Measurements from ENCODE around the gene ARHGEF1. TPM values are rescaled to one million over a fixed set of nuclear protein-coding genes. Genes with fewer than 3 reads are reported as not detected.

The ARHGEF1 gene
- polyA plus RNA-seq, 4 donors: 49.7 to 120 (median 86.7) TPM

DNA sequence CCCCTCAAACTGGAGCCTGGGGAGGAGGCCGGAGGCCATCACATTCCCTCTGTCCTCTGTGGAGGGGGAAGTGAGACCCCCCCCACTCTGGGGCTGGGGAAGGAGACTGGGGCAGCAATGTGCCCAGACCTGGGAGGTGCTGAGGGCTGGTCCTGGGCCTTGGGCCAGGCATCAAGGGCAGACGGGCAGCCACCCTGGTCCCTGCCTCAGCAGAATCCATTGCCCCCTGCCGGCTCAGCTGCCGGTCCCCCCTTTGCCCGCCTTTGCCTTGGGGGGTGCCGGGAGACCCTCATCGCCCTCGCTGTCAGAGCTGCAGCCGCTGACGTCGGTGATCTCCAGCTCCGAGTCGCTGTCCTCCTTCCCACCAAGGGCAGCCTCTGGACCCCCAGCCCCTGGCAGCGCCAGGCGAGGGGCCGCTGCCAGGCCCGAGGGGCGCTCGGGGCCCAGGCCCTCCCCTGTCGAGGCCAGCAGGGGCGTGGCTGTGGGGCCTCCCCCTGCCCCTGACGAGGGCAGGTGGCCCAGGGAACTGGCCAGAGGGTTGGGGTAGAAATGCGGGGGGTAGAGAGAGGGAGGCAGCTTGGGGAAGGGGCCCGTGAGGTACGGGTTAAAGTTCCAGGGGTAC lies 25.1 kb downstream of the ARHGEF1 start:
- no peaks in the 10 kb centered on the region for H3K9me3 ChIP-seq (ENCODE audit: control insufficient read depth in 2 of 2, insufficient read depth in 1 of 2, low read depth in 1 of 2, low read length in 1 of 2)
- no peak overlapping the region for H3K4me3 ChIP-seq (ENCODE audit: low read depth in 1 of 3, low read length in 3 of 3)
- DNase-seq (no peak), FAIRE-seq (no peak)
- peaks cover 8 to 55% (median 18%) of the 10 kb centered on the region in 3 donors for H3K36me3 ChIP-seq (ENCODE audit: control insufficient read depth in 3 of 3, insufficient read depth in 2 of 3, low read depth in 1 of 3, low read length in 3 of 3)
- H3K27ac ChIP-seq (ENCODE audit: low read depth in 1 of 3, low read length in 2 of 3): no peak overlapping the region
- H3K4me1 ChIP-seq (ENCODE audit: control insufficient read depth in 3 of 3, insufficient read depth in 2 of 3, low read depth in 1 of 3, low read length in 2 of 3): peaks cover 0 to 25% (median 0%) of the 10 kb centered on the region in 3 donors
- 75 to 86% (median 81%) methylated on average over 25 of the region's 25 CpGs for WGBS, 3 donors
- H3K27me3 ChIP-seq (ENCODE audit: control insufficient read depth in 3 of 3, insufficient read depth in 3 of 3, low read length in 3 of 3): peaks cover 4 to 29% (median 12%) of the 10 kb centered on the region in 3 donors

DNA sequence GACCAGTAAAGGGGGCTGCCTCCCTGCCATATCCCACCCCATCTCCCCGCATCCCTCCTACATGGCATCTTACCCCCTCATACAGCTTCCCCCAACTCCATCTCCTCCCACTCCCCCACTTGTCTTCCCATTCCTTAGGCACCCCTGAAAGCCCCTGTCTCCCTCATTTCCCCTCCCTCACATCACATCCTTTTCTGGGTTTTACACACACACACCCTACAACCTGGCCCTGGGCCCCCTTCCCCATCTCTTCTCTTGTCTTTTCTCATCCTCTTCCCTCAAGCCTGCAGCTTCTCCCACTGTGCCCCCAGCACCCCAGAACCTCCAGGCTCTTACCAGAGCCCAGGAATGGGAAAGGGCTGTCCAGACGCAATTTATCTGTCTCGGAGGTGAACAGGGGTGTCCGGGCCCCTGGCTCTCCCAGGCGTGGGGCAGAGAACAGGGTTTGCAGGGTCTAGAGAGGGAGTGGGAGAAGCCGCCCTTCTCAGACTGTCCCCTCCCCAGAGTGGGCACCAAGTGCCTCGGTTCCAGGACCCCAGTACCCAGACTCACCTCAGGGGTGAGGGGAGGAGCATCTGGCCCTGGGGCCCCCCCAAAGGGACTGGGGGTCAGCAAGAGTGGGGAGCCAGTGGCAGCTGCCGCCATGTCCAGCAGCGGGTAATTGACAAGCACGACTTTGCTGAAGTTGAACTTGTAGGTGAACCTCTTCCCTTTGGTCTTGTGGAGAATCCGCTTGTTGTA lies 25.9 kb downstream of the ARHGEF1 start:
- Histone ChIP-seq H3K27ac (ENCODE audit: low read depth in 1 of 3, low read length in 2 of 3) (no peak overlapping the region), H3K4me1 (ENCODE audit: control insufficient read depth in 3 of 3, insufficient read depth in 2 of 3, low read depth in 1 of 3, low read length in 2 of 3) (peaks cover 0 to 18% (median 0%) of the 10 kb centered on the region in 3 donors), H3K36me3 (ENCODE audit: control insufficient read depth in 3 of 3, insufficient read depth in 2 of 3, low read depth in 1 of 3, low read length in 3 of 3) (peaks cover 8 to 47% (median 11%) of the 10 kb centered on the region in 3 donors), H3K4me3 (ENCODE audit: low read depth in 1 of 3, low read length in 3 of 3) (no peak overlapping the region), H3K27me3 (ENCODE audit: control insufficient read depth in 3 of 3, insufficient read depth in 3 of 3, low read length in 3 of 3) (peaks cover 8 to 37% (median 18%) of the 10 kb centered on the region in 3 donors), H3K9me3 (ENCODE audit: control insufficient read depth in 2 of 2, insufficient read depth in 1 of 2, low read depth in 1 of 2, low read length in 1 of 2) (no peaks in the 10 kb centered on the region)
- DNase-seq: no peak
- 76 to 80% (median 79%) methylated on average over 11 of the region's 11 CpGs for WGBS, 3 donors
- FAIRE-seq: no peak

GRCh38 chr19:41909706-41910105 lies 26.7 kb downstream of the ARHGEF1 start:
- peaks cover 8 to 43% (median 18%) of the 10 kb centered on the region in 3 donors for H3K27me3 ChIP-seq (ENCODE audit: control insufficient read depth in 3 of 3, insufficient read depth in 3 of 3, low read length in 3 of 3)
- no peak overlapping the region for H3K4me3 ChIP-seq (ENCODE audit: low read depth in 1 of 3, low read length in 3 of 3)
- no peak for FAIRE-seq
- H3K36me3 ChIP-seq (ENCODE audit: control insufficient read depth in 3 of 3, insufficient read depth in 2 of 3, low read depth in 1 of 3, low read length in 3 of 3): peaks cover 8 to 39% (median 10%) of the 10 kb centered on the region in 3 donors
- peaks cover 0 to 12% (median 0%) of the 10 kb centered on the region in 3 donors for H3K4me1 ChIP-seq (ENCODE audit: control insufficient read depth in 3 of 3, insufficient read depth in 2 of 3, low read depth in 1 of 3, low read length in 2 of 3)
- no peaks in the 10 kb centered on the region for H3K9me3 ChIP-seq (ENCODE audit: control insufficient read depth in 2 of 2, insufficient read depth in 1 of 2, low read depth in 1 of 2, low read length in 1 of 2)
- no peak overlapping the region for H3K27ac ChIP-seq (ENCODE audit: low read depth in 1 of 3, low read length in 2 of 3)
- DNase-seq: no peak
- 62 to 67% (median 63%) methylated on average over 12 to 13 of the region's 13 CpGs for WGBS, 3 donors

GRCh38 chr19:41910240-41910991 lies 27.4 kb downstream of the ARHGEF1 start:
- WGBS, 3 donors: 39 to 59% (median 48%) methylated on average over 12 of the region's 12 CpGs
- FAIRE-seq (no peak), DNase-seq (no peak)

DNA sequence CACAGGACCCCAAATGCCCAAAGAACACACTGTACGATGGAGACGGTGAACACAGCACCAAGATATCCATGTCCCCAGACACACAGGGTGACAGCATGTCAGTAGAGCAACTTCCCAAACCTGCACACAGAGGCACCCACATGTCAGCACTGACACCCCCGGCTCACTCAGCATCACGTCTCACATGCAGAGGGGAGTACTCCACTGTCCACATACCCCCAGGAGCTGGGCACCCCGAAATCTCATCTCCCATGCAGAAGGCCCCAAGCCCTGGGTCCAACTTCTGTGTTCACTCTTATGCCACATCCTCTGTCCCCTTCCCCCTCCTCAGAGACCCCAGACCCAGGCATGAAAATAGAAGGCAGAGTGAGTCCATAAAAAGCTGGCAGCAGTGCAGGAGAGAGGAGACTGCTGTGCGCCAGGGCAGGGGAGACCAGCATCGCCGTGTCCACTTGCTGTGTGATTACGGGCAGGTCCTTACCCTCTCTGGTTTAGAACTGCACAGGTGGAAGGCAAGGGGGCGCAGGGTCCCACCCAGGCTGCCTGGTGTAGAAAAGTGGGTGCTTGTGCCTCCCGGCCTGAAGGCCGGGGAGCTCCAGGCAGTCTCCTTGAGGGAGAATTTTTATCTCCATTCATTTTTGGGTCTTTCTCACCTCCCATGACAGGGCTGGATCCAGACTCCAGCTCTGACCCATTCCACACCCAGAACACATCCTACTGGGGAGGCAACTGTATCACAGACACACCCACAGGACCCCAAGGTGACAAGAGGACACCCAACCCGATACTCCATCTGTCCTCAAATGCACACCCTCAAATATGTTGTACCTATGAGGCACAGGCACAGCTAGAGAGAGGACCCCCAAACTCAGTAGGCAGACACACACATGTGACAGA lies 28.3 kb downstream of the ARHGEF1 start:
- DNase-seq: no peak
- FAIRE-seq: no peak
- H3K4me1 ChIP-seq (ENCODE audit: control insufficient read depth in 3 of 3, insufficient read depth in 2 of 3, low read depth in 1 of 3, low read length in 2 of 3): no peaks in the 10 kb centered on the region
- peaks cover 4 to 24% (median 5%) of the 10 kb centered on the region in 3 donors for H3K36me3 ChIP-seq (ENCODE audit: control insufficient read depth in 3 of 3, insufficient read depth in 2 of 3, low read depth in 1 of 3, low read length in 3 of 3)
- no peak overlapping the region for H3K27ac ChIP-seq (ENCODE audit: low read depth in 1 of 3, low read length in 2 of 3)
- H3K27me3 ChIP-seq (ENCODE audit: control insufficient read depth in 3 of 3, insufficient read depth in 3 of 3, low read length in 3 of 3): peaks cover 15 to 58% (median 27%) of the 10 kb centered on the region in 3 donors
- H3K4me3 ChIP-seq (ENCODE audit: low read depth in 1 of 3, low read length in 3 of 3): no peak overlapping the region
- H3K9me3 ChIP-seq (ENCODE audit: control insufficient read depth in 2 of 2, insufficient read depth in 1 of 2, low read depth in 1 of 2, low read length in 1 of 2): no peaks in the 10 kb centered on the region
- WGBS, 3 donors: 35 to 61% (median 36%) methylated on average over 13 of the region's 13 CpGs

More at GRCh38 chr19:41910240-41910991, 27.4 kb downstream of the ARHGEF1 start:
- H3K4me3 ChIP-seq (ENCODE audit: low read depth in 1 of 3, low read length in 3 of 3): no peak overlapping the region
- H3K36me3 ChIP-seq (ENCODE audit: control insufficient read depth in 3 of 3, insufficient read depth in 2 of 3, low read depth in 1 of 3, low read length in 3 of 3): peaks cover 7 to 32% (median 8%) of the 10 kb centered on the region in 3 donors
- H3K4me1 ChIP-seq (ENCODE audit: control insufficient read depth in 3 of 3, insufficient read depth in 2 of 3, low read depth in 1 of 3, low read length in 2 of 3): peaks cover 0 to 5% (median 0%) of the 10 kb centered on the region in 3 donors
- no peaks in the 10 kb centered on the region for H3K9me3 ChIP-seq (ENCODE audit: control insufficient read depth in 2 of 2, insufficient read depth in 1 of 2, low read depth in 1 of 2, low read length in 1 of 2)
- H3K27me3 ChIP-seq (ENCODE audit: control insufficient read depth in 3 of 3, insufficient read depth in 3 of 3, low read length in 3 of 3): peaks cover 8 to 49% (median 22%) of the 10 kb centered on the region in 3 donors
- H3K27ac ChIP-seq (ENCODE audit: low read depth in 1 of 3, low read length in 2 of 3): no peak overlapping the region

GRCh38 chr19:41911889-41912731 lies 29.1 kb downstream of the ARHGEF1 start:
- Histone ChIP-seq H3K36me3 (ENCODE audit: control insufficient read depth in 3 of 3, insufficient read depth in 2 of 3, low read depth in 1 of 3, low read length in 3 of 3) (peaks cover 0 to 15% (median 3%) of the 10 kb centered on the region in 3 donors), H3K27me3 (ENCODE audit: control insufficient read depth in 3 of 3, insufficient read depth in 3 of 3, low read length in 3 of 3) (peaks cover 15 to 64% (median 33%) of the 10 kb centered on the region in 3 donors), H3K4me1 (ENCODE audit: control insufficient read depth in 3 of 3, insufficient read depth in 2 of 3, low read depth in 1 of 3, low read length in 2 of 3) (no peaks in the 10 kb centered on the region), H3K4me3 (ENCODE audit: low read depth in 1 of 3, low read length in 3 of 3) (no peak overlapping the region), H3K9me3 (ENCODE audit: control insufficient read depth in 2 of 2, insufficient read depth in 1 of 2, low read depth in 1 of 2, low read length in 1 of 2) (no peaks in the 10 kb centered on the region), H3K27ac (ENCODE audit: low read depth in 1 of 3, low read length in 2 of 3) (no peak overlapping the region)
- WGBS, 3 donors: 12 to 17% (median 13%) methylated on average over 29 of the region's 29 CpGs
- no peak for DNase-seq
- no peak for FAIRE-seq

DNA sequence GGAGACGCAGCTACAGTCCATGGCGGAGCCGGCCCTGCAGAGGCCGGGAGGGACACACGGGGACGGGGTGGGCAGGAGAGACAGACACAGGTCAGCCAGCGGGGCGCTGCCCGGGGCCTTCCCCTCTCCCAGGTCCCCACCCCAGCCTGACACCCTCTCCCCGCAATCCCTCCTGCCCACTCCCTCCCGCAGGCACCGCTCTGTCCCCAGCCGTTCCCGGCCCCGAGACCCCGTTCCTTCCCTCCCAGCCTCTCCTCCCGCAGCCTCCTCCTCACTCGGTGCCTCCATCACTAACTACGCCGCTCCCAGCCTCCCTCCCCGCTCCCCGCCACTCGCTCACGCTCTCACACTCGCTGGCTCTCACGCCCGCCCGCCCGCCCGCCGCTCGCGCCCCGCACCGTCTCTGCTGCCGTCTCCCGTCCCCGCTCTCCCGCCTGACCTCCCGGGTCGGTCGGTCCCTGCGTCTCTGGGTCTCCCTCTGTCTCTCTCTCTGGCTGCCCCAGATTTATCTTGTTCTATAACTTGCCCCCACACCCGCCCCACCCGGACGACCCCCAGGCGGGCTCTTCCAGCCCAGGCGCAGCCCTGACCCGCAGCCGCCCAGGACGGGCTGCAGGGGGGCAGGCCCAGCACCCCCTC lies 30.0 kb downstream of the ARHGEF1 start:
- 1 to 2% (median 1%) methylated on average over 29 to 51 of the region's 51 CpGs for WGBS, 3 donors
- H3K4me1 ChIP-seq (ENCODE audit: control insufficient read depth in 3 of 3, insufficient read depth in 2 of 3, low read depth in 1 of 3, low read length in 2 of 3): no peaks in the 10 kb centered on the region
- peaks cover 0 to 9% (median 0%) of the 10 kb centered on the region in 3 donors for H3K36me3 ChIP-seq (ENCODE audit: control insufficient read depth in 3 of 3, insufficient read depth in 2 of 3, low read depth in 1 of 3, low read length in 3 of 3)
- no peak overlapping the region for H3K27ac ChIP-seq (ENCODE audit: low read depth in 1 of 3, low read length in 2 of 3)
- FAIRE-seq (no peak), DNase-seq (no peak)
- H3K9me3 ChIP-seq (ENCODE audit: control insufficient read depth in 2 of 2, insufficient read depth in 1 of 2, low read depth in 1 of 2, low read length in 1 of 2): no peaks in the 10 kb centered on the region
- no peak overlapping the region for H3K4me3 ChIP-seq (ENCODE audit: low read depth in 1 of 3, low read length in 3 of 3)
- peaks cover 18 to 72% (median 38%) of the 10 kb centered on the region in 3 donors for H3K27me3 ChIP-seq (ENCODE audit: control insufficient read depth in 3 of 3, insufficient read depth in 3 of 3, low read length in 3 of 3)
